HFFc6 (cell line): ENCODE results near the gene RNF13. TPM values are rescaled to one million over a fixed set of nuclear protein-coding genes. Genes with fewer than 3 reads are reported as not detected.

Experiments
- DNase-seq: peaks from one replicate; pipeline ENCODE4 v3.0.0-alpha.2; 2018
- H3K27ac Mint-ChIP-seq: 2 replicates; pipeline ENCODE4 v1.8.0; 2020; ENCODE audit warnings: mild to moderate bottlenecking, mixed read lengths
- H3K27me3 Mint-ChIP-seq: 2 replicates; pipeline ENCODE4 v1.8.0; 2021; ENCODE audit warnings: mild to moderate bottlenecking, moderate library complexity, mixed read lengths; ENCODE audit not compliant: insufficient read depth
- H3K36me3 Mint-ChIP-seq: 2 replicates; pipeline ENCODE4 v1.8.0; 2021; ENCODE audit warnings: low read depth, mixed read lengths
- H3K4me1 Mint-ChIP-seq: 2 replicates; pipeline ENCODE4 v1.8.0; 2020; ENCODE audit warnings: low read depth, mixed read lengths
- H3K4me3 Mint-ChIP-seq: 2 replicates; pipeline ENCODE4 v1.8.0; 2020; ENCODE audit warnings: mild to moderate bottlenecking, moderate library complexity, mixed read lengths
- H3K9me3 Mint-ChIP-seq: 2 replicates; pipeline ENCODE4 v1.8.0; 2020; ENCODE audit warnings: mild to moderate bottlenecking, mixed read lengths
- total RNA-seq, 6 experiments: library from RNA; stranded (reverse); fragmentation: NEBNext Ultra II Directional; extraction: Animal tissue kit (Norgen Biotek cat#: 25700); gene quantifications; 2 replicates in 1 of 6; 3 replicates in 5 of 6; pipeline ENCODE4 v1.2.3, GENCODE V29; 2021
- TF ChIP-seq, protein P1 (sequence below): fragments of 200-600 bp; sonication (generic); IDR thresholded peaks from 2 replicates; pipeline ENCODE4 v1.5.0; 2021; ENCODE audit warnings: antibody characterized with exemption, mild to moderate bottlenecking

Gene RNF13
- total RNA-seq, 6 experiments from 2014 or later: 20.5 to 33.7 (median 25.7) TPM

DNA sequence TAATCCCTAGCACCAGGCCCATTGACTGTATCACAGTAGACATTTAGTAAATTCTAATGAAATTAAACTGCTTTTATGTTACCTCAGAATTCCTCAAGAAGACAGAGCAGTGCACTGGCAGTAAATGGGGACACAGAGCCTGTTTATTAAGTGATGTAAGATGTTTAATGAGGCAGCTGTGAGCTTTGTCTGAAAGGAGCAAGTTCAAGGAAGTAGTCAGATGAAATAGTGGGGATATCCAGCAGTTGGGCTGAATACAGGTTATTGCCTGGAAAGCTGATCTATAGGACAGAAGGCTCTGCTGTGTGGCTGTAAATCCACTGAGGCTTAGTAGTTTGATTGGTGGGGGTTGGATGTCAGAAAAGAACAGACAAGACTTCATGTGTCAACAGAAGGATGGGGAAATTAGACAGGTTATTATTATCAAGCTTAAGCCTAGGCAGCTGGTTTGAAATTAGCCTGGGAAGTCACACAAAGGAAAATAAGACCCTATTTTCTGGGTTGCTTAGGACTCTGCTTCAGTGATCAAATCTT is 95.5 kb downstream of the RNF13 start:
- no peak overlapping the region for H3K27ac Mint-ChIP-seq
- no peaks in the 10 kb centered on the region for H3K9me3 Mint-ChIP-seq
- 0 out of 2 replicates have a peak, but pooled peaks cover 3% of the 10 kb centered on the region for H3K36me3 Mint-ChIP-seq
- TF ChIP-seq, protein P1, sequence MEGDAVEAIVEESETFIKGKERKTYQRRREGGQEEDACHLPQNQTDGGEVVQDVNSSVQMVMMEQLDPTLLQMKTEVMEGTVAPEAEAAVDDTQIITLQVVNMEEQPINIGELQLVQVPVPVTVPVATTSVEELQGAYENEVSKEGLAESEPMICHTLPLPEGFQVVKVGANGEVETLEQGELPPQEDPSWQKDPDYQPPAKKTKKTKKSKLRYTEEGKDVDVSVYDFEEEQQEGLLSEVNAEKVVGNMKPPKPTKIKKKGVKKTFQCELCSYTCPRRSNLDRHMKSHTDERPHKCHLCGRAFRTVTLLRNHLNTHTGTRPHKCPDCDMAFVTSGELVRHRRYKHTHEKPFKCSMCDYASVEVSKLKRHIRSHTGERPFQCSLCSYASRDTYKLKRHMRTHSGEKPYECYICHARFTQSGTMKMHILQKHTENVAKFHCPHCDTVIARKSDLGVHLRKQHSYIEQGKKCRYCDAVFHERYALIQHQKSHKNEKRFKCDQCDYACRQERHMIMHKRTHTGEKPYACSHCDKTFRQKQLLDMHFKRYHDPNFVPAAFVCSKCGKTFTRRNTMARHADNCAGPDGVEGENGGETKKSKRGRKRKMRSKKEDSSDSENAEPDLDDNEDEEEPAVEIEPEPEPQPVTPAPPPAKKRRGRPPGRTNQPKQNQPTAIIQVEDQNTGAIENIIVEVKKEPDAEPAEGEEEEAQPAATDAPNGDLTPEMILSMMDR: no peak
- H3K4me1 Mint-ChIP-seq: no peaks in the 10 kb centered on the region
- DNase-seq: no peak
- no peak overlapping the region for H3K4me3 Mint-ChIP-seq
- H3K27me3 Mint-ChIP-seq: no peaks in the 10 kb centered on the region

DNA sequence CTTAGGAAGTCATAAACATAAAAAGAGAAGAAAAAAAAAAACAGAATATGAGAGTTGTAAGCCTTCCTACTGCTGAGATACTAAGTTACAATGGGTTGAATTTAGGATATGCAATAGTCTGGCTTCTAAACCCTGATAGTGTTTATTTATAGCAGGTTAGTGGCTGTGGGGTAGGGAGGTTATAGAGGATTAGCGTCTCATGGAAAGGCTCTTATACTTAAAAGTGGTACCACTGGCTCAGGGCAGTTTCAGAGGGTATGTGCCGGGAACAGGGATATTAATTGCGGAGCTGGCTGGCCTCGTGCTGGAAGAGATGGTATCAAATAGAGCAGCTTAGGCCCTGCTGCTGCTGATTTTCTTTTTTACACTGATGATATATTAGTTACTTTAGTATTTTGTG is 96.9 kb downstream of the RNF13 start:
- Mint-ChIP-seq H3K4me1 (no peaks in the 10 kb centered on the region), H3K27me3 (no peaks in the 10 kb centered on the region), H3K9me3 (no peaks in the 10 kb centered on the region), H3K4me3 (no peak overlapping the region), H3K27ac (no peak overlapping the region), H3K36me3 (peaks cover 11% of the 10 kb centered on the region; the same call in 1 of the 2 replicates)
- DNase-seq: no peak
- TF ChIP-seq, protein P1: no peak

DNA sequence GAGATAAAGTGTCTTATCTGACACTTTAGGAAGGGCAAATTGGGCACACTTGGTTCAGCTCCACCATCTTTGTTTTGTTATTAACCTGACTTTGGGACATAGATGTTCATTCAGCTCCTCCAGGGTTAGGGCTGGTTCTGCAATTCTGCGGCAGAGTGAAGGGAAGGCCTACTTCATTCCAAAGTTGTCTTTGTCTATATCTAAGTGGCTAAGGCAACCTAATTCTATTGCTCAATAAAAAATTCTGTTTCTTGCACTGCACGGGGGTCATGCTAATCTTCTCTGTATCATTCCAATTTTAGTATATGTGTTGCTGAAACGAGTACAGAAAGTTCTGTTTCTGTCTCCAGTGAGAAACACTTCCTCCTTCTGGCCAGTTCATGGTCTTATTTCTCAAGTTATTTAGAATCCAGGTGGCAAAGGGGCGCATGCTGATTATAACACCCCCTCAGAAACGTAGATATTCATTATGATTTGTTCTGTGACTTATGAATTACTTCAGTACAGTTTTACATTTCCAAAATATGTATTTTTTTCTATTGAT is 104.2 kb downstream of the RNF13 start:
- H3K27me3 Mint-ChIP-seq: no peaks in the 10 kb centered on the region
- no peak overlapping the region for H3K27ac Mint-ChIP-seq
- H3K36me3 Mint-ChIP-seq: peaks cover 15% of the 10 kb centered on the region
- no peak for DNase-seq
- H3K4me3 Mint-ChIP-seq: no peak overlapping the region
- TF ChIP-seq, protein P1: no peak
- no peaks in the 10 kb centered on the region for H3K4me1 Mint-ChIP-seq
- no peaks in the 10 kb centered on the region for H3K9me3 Mint-ChIP-seq

DNA sequence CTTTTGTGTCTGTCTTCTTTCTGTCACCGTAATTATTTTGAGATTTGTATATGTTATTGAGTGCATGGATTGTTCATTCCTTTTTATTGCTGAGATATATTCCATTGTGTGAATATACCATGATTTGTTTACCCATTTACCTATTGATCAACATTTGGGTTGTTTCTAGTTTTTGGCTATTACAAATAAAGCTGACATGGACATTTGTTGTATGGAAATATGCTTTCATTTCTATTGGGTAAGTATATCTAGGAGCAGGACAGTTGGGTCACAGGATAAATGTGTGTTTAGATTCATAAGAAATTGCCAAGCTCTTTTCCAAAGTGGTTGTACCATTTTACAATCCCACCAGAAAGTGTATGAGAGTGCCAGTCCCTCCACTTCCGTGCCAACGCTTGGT is 106.5 kb downstream of the RNF13 start:
- no peak for DNase-seq
- Mint-ChIP-seq H3K27ac (no peak overlapping the region), H3K9me3 (no peaks in the 10 kb centered on the region), H3K4me3 (no peak overlapping the region), H3K36me3 (peaks cover 4% of the 10 kb centered on the region), H3K4me1 (no peaks in the 10 kb centered on the region), H3K27me3 (no peaks in the 10 kb centered on the region)
- TF ChIP-seq, protein P1: no peak

DNA sequence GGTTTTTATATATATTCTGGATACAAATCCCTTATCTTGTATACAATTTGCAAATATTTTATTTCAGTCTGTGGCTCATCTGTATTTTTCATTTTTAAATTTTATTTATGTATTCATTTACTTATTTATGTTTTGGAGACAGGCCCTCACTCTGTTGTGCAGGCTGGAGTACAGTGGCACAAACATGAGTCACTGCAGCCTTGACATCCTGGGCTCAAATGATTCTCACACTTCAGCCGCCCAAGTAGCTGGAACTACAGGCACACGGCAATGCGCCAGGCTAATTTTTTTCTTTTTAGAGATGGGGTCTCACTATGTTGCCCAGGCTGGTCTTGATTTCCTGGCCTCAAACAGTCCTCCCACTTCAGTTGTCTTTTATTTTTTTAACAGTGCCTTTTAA is 107.1 kb downstream of the RNF13 start:
- Mint-ChIP-seq H3K4me3 (no peak overlapping the region), H3K27ac (no peak overlapping the region), H3K4me1 (no peaks in the 10 kb centered on the region), H3K9me3 (no peaks in the 10 kb centered on the region), H3K27me3 (no peaks in the 10 kb centered on the region), H3K36me3 (peaks cover 4% of the 10 kb centered on the region)
- DNase-seq: no peak
- TF ChIP-seq, protein P1: no peak
